Measurements from ENCODE around the gene GPR152.
"Not testable (repeated sequence)": the region's sequence is repeated elsewhere in the genome, so short reads cannot be mapped to it uniquely, and the experiment has no call there.

GPR152 gene

GRCh38 chr11:67439321-67440228 lies 13.0 kb downstream of the GPR152 start:
- DNase-seq (ENCODE audit: low read depth in 2 of 2), result no peak

- DNase-seq (ENCODE audit: low read depth in 2 of 2), result no peak
Observed at GRCh38 chr11:67438158-67438902, 14.2 kb downstream of the GPR152 start.

- DNase-seq (ENCODE audit: low read depth in 2 of 2), result no peak
Observed at GRCh38 chr11:67437809-67438157, 14.7 kb downstream of the GPR152 start.

- no peak for DNase-seq (ENCODE audit: low read depth in 2 of 2)
Observed at GRCh38 chr11:67437082-67437808, 15.3 kb downstream of the GPR152 start, which contains the start of gene PTPRCAP. TSS of gene PTPRCAP (minus strand) at chr11:67437682. CDS start at chr11:67437619, 63 bp downstream.

DNA sequence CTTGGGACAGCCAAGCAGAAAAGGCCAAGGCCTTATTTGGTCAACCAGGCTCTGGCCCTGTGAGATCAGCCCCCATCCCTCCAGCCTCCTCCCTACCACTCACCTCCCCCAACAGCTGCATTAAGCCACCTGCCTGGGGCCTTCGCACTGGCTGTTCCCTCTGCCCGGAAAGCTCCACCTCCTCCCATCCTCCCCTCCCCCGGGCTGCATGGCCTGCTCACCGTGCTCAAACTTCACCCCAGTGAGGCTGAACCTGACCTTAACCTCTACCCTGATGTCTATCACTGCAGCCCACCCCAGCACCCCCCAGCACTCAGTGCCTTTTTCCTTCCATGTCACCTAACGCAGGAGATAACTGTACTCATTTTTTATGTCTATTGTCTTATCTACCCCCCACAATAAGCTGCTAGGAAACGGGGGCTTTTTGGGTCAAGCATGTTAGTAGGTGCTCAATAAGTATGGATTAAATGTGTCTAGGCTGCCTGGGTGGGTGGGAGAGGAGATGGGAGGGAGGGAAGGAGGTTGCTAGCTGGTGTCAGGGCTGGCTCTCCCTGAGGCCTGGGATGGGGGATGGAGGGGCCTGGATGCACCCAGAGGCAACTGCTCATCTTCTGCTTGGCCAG lies 16.0 kb downstream of the GPR152 start:
- no peak for DNase-seq (ENCODE audit: low read depth in 2 of 2)

GRCh38 chr11:67435727-67436458 lies 16.6 kb downstream of the GPR152 start:
- DNase-seq (ENCODE audit: low read depth in 2 of 2), result no peak

GRCh38 chr11:67435031-67435726 lies 17.4 kb downstream of the GPR152 start:
- no peak for DNase-seq (ENCODE audit: low read depth in 2 of 2)

- no peak for DNase-seq (ENCODE audit: low read depth in 2 of 2)
Observed at GRCh38 chr11:67434395-67434881, 18.1 kb downstream of the GPR152 start.

DNA sequence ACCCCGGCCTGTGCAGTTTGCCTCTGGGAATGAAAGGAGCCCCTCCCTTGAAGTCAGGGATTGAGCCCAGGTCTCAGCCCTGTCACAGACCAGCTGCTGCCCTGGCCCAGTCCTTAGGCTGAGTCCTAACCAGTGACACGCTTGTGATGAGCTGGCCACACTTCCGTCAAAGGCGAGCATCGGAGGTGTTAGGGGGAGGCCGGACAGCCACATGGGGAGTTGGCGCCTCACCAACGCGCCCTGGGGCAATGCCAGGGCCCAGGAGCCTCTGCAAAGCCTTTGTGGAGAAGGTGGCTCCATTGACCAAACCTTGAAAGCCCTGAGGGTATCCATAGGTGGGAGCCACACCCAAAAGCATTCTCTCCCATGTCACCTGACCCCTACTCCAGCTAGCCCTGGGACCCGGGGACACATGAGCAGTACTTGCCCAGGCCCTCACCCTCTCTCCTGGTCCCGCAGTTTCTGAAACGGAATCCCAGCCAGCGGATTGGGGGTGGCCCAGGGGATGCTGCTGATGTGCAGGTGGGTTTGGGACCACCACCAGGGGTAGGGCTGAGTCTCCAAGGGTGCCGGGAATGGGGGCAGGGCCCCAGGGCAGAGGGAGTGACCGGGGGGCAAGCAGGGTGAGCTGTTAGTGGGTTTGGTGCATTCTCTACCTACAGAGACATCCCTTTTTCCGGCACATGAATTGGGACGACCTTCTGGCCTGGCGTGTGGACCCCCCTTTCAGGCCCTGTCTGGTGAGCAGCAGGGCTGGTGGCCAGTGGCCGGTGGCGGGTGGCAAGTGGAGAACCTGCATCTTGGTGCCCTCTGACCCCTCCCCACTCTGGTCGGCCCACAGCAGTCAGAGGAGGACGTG lies 18.8 kb downstream of the GPR152 start:
- no peak for DNase-seq (ENCODE audit: low read depth in 2 of 2)

DNA sequence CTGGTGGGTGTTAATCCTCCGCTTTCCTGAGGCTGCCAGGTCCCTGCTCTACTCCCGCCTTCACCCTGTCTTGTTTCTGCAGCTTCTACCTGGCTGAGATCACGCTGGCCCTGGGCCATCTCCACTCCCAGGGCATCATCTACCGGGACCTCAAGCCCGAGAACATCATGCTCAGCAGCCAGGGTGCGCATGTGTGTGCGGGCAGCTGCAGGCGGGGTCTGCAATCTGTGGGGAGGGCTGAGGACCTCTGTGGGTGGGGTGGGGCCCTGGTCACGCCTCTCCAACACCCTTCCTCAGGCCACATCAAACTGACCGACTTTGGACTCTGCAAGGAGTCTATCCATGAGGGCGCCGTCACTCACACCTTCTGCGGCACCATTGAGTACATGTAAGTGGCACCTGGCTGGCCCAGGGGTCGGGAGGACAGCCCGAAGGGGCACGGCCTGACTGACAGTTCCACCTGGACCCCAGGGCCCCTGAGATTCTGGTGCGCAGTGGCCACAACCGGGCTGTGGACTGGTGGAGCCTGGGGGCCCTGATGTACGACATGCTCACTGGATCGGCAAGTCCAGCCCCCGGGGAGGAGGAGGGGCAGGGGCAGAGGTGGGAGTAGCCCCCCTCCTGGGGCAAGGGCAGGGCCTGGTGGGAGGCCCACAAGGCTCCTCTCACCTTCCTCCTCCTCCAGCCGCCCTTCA lies 19.7 kb downstream of the GPR152 start:
- no peak for DNase-seq (ENCODE audit: low read depth in 2 of 2)

DNA sequence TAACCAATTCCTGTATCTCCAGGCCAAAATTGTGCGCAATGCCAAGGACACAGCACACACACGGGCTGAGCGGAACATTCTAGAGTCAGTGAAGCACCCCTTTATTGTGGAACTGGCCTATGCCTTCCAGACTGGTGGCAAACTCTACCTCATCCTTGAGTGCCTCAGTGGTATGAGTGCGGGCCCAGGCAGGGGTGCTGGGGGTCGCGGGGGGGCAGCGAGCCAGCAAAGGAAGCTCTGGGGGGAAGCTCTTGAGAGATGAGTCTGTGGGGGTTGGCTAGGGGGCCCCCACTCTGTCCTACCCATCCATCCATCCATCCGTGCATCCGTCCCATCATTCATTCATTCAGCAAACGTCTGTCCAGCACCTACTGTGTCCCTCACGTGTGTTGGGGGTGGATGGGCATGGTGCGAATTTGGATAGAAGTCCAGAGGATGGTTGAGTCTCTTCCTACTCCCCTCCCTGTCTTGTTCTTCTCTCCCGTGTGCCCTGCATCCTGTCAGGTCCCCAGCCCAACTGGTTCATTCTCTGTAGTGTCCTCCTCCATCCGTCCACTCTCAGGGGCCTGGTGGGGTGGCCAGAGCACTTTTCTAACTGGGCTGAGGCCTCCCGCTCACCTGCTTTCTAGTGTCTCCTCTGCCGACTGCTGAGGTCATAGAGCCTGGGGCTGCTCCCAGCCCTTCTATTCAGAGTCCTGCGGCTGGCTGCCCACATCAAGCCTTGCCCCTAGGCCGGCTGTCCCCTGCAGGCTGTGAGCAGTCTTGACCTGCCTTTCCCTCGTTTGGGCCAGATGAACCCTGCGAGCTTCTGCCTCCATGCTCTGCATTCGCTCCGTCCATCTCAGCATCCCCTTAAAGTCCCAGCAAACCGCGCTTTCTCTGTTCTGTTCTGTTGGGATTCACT lies 20.9 kb downstream of the GPR152 start:
- DNase-seq (ENCODE audit: low read depth in 2 of 2), result no peak

GRCh38 chr11:67429722-67430121 lies 22.8 kb downstream of the GPR152 start:
- DNase-seq (ENCODE audit: low read depth in 2 of 2), result no peak

GRCh38 chr11:67429038-67429668 lies 23.4 kb downstream of the GPR152 start:
- DNase-seq (ENCODE audit: low read depth in 2 of 2), result no peak

- DNase-seq (ENCODE audit: low read depth in 2 of 2), result peak; percentile 90 to 91
Observed at GRCh38 chr11:67428052-67429001, 24.2 kb downstream of the GPR152 start, which contains the start of gene RPS6KB2. TSS of gene RPS6KB2 (plus strand) at chr11:67428494. CDS start at chr11:67428546, 52 bp downstream.

DNA sequence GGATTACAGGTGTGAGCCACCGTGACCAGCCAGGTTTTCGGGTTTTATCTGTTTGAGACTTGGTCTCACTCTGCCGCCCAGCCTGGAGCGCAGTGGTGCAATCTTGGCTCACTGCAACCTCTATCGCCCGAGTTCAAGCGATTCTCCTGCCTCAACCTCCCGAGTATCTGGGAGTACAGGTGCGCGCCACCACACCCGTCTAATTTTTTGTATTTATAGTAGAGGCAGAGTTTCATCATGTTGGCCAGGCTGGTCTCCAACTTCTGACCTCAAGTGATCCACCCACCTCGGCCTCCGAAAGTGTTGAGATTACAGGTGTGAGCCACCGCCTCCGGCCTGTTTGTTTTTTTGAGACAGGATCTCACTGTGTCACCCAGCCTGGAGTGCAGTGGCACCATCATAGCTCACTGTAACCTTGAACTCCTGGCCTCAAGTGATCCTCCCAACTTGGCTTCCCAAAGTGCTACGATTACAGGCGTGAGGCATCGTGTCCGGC lies 25.1 kb downstream of the GPR152 start:
- DNase-seq (ENCODE audit: low read depth in 2 of 2), result not testable (repeated sequence)
